Prostate gland (tissue), 2 donors: ENCODE measurements around the gene GIMAP5. TPM values are rescaled to one million over a fixed set of nuclear protein-coding genes. Genes with fewer than 3 reads are reported as not detected.
A peak's percentile ranks its signal among the peaks of the same experiment; 100 is the strongest.

Source experiments
- DNase-seq: peaks from one replicate; pipeline ENCODE4 v3.0.0-alpha.2; 2019; ENCODE audit warnings: low spot score
- H3K27ac ChIP-seq, 2 donors: fragments of 200-600 bp; sonication (generic); 2 replicates each; pipeline ENCODE4 v1.5.1; 2017 to 2019
- H3K27me3 ChIP-seq: fragments of 200-600 bp; sonication (generic); replicated peaks from 2 replicates; pipeline ENCODE4 v1.5.1; 2019; ENCODE audit not compliant: insufficient read depth
- H3K36me3 ChIP-seq, 2 donors: fragments of 200-600 bp; sonication (generic); 1 replicate in 1 of 2; 2 replicates in 1 of 2; pipeline versions ENCODE4 v1.5.1 to v1.8.1; 2017 to 2019
- H3K4me1 ChIP-seq: fragments of 200-600 bp; sonication (generic); replicated peaks from 2 replicates; pipeline ENCODE4 v1.5.1; 2019
- H3K4me3 ChIP-seq, 2 donors: fragments of 200-600 bp; sonication (generic); 2 replicates each; pipeline ENCODE4 v1.5.1; 2017 to 2019
- H3K9me3 ChIP-seq: fragments of 200-600 bp; sonication (generic); 2 replicates; pipeline ENCODE4 v1.5.1; 2017
- POLR2A ChIP-seq: fragments of 450-650 bp; IDR thresholded peaks from one replicate; pipeline ENCODE4 v1.6.1; 2016; ENCODE audit warnings: antibody characterized with exemption, mild to moderate bottlenecking
- POLR2AphosphoS5 ChIP-seq: sonication (generic); formaldehyde crosslinking; IDR thresholded peaks from one replicate; pipeline ENCODE4 v1.6.1; 2017; ENCODE audit warnings: antibody characterized with exemption
- WGBS: methylation state at CpG from one replicate; pipeline ENCODE4 v1.1.5; 2018; 5-methylcytosine and 5-hydroxymethylcytosine counted together
- intact Hi-C: fragments of 100-400 bp; cut with DNase I; formaldehyde crosslinking; loops from one replicate; pipeline ENCODE4 v1.14.2; 2022
- total RNA-seq, 2 donors: library from RNA; depleted of rRNA; stranded (reverse); fragments of >200 nt; gene quantifications; one replicate each; pipeline ENCODE4 v1.1.0, GENCODE V29; 2016
- TF ChIP-seq, protein P1 (sequence below), 4 experiments: fragments of 200-600 bp in 2 of 4; fragments of 450-650 bp in 2 of 4; sonication (generic) in 2 of 4; IDR thresholded peaks; 1 replicate in 3 of 4; 2 replicates in 1 of 4; pipeline ENCODE4 v1.5.1; 2016 to 2019; ENCODE audit warnings: antibody characterized with exemption in 4 of 4, mild to moderate bottlenecking in 2 of 4, moderate library complexity in 2 of 4

GIMAP5 gene
- 10 to 100 TPM; 11.1 to 15.1 TPM for total RNA-seq

DNA sequence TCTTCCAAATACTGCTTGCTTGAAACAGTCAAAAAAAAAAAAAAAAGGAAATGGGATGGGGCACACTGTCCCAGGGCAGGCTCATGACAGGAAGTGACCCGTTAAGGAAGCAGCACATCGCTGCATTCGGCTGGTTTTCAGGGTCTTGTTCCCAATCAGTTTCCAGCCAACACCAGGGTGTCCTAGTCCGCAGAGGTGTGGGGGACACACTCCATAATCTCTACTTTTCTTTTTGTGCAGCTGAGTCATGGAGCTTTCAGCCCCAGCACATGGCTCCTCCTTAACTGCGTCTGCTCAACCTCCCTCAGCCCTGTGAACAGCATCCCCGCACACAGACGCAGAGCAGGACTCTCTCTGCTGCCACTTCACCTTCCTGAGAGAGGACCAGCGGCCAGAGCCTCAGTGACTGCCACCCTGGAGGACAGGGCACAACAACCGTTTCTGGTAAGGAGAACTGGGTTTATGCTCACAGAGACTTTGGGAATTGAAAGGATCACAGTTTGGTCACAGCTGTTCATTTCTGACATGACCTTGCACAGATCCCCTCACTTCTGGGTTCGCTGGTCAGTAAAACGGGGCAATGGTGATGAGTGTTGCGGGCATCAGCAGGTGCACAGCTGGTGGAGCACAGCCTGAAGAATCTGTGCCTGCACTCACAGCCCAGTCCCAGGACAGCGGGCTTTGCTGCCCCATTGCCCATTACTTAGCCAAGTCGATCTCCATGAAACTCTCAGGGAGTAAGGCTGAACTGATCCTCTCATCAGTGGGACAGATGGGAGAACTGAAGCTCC lies at the start of gene GIMAP5:
TSS of gene GIMAP5 (plus strand) at position 154 of the 791 bp plus-strand sequence. CDS start 3,467 bp downstream, outside the sequence.
- no peaks in the 10 kb centered on the region for H3K27me3 ChIP-seq
- intact Hi-C loops = no loop called here
- no peaks in the 10 kb centered on the region for H3K9me3 ChIP-seq
- WGBS = 52% methylated on average over 14 of the region's 14 CpGs
- peak within 1 kb of the TSS; percentile 17 to 26 for H3K4me3 ChIP-seq
- no peaks in the 10 kb centered on the region for H3K36me3 ChIP-seq
- DNase-seq = no peak
- peak within 1 kb of the TSS in 1 of 2 donors; percentile 49 for H3K27ac ChIP-seq
- TF ChIP-seq POLR2A = no peak
- TF ChIP-seq POLR2AphosphoS5 = peak; percentile 30
- no peaks in the 10 kb centered on the region for H3K4me1 ChIP-seq

DNA sequence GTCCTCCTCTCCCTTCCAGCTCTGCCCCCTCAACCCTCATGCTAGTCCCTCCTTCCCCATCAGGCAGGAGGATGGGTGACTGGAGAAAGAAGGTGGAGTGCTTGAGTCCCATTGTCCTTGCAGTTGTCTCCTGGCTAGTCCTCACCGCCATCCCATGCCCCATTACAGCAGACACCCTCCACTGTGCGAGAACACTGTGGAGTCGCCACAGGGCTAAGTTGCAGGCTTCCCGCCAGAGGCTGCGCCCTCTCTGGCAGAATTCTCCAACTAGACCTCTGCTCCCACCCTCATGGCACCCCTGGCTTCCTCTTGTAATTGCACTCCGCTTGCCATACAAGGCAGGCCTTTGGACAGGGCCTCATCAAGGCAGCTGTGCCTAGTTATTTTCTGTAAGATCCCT lies 48.6 kb upstream of the GIMAP5 start:
- H3K4me3 ChIP-seq = no peak overlapping the region
- no peak for DNase-seq
- WGBS = 96% methylated on average over 6 of the region's 6 CpGs
- no peaks in the 10 kb centered on the region for H3K9me3 ChIP-seq
- intact Hi-C loops = no loop called here
- H3K27me3 ChIP-seq = no peaks in the 10 kb centered on the region
- H3K4me1 ChIP-seq = no peaks in the 10 kb centered on the region
- no peaks in the 10 kb centered on the region for H3K36me3 ChIP-seq
- no peak overlapping the region for H3K27ac ChIP-seq
- TF ChIP-seq POLR2AphosphoS5 = no peak
- TF ChIP-seq, protein P1, sequence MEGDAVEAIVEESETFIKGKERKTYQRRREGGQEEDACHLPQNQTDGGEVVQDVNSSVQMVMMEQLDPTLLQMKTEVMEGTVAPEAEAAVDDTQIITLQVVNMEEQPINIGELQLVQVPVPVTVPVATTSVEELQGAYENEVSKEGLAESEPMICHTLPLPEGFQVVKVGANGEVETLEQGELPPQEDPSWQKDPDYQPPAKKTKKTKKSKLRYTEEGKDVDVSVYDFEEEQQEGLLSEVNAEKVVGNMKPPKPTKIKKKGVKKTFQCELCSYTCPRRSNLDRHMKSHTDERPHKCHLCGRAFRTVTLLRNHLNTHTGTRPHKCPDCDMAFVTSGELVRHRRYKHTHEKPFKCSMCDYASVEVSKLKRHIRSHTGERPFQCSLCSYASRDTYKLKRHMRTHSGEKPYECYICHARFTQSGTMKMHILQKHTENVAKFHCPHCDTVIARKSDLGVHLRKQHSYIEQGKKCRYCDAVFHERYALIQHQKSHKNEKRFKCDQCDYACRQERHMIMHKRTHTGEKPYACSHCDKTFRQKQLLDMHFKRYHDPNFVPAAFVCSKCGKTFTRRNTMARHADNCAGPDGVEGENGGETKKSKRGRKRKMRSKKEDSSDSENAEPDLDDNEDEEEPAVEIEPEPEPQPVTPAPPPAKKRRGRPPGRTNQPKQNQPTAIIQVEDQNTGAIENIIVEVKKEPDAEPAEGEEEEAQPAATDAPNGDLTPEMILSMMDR (IDR thresholded peaks at IDR 0.05) = no peak
- no peak for TF ChIP-seq POLR2A

DNA sequence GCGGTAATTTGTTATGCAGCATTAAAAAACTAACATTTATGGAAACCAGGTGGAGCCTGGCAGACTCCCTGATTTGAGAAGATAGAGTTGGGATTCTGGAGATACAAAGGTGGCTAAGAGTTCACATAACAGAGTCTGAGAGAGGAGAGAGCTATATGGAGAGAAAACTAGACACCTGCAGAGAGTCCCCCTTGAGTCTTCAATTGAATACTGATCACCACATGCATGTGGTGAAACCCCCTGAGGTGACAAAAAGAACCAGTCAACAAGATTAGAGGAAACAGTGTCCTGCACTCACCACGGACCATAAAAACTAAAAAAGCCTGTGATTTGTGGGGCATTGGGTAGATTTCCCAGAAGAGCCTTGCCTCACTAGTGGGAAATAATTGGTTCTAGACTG lies 41.6 kb upstream of the GIMAP5 start:
- intact Hi-C loops = no loop called here
- 37% methylated on average over 2 of the region's 2 CpGs for WGBS

DNA sequence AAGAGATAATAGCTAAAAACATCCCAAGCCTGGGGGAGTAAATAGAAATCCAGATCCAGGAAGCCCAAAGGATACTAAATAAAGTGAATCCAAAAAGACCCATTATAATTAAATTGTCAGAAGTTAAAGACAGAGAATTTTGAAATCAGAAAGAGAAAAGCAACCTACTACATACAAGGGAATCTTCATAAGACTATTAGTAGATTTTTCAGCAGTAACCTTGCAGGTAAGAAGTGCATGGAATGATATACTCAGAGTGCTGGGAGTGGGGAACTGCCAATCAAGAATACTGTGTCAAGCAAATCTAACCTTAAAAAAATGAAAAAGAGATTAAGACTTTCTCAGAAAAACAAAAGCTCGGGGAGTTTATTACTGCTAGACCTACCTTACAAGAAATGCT lies 34.0 kb upstream of the GIMAP5 start:
- no peaks in the 10 kb centered on the region for H3K9me3 ChIP-seq
- TF ChIP-seq POLR2AphosphoS5 = no peak
- TF ChIP-seq, protein P1 (IDR thresholded peaks at IDR 0.05) = no peak
- H3K27me3 ChIP-seq = no peaks in the 10 kb centered on the region
- intact Hi-C loops = no loop called here
- H3K4me1 ChIP-seq = no peaks in the 10 kb centered on the region
- H3K36me3 ChIP-seq = no peaks in the 10 kb centered on the region
- WGBS = 81% methylated on average over 1 of the region's 1 CpG
- no peak overlapping the region for H3K4me3 ChIP-seq
- H3K27ac ChIP-seq = no peak overlapping the region
- DNase-seq = no peak

More for the DNA sequence above, 41.6 kb upstream of the GIMAP5 start:
- no peaks in the 10 kb centered on the region for H3K27me3 ChIP-seq
- TF ChIP-seq POLR2A = no peak
- no peak for TF ChIP-seq POLR2AphosphoS5
- TF ChIP-seq, protein P1 (IDR thresholded peaks at IDR 0.05) = no peak
- H3K27ac ChIP-seq = no peak overlapping the region
- DNase-seq = no peak
- no peak overlapping the region for H3K4me3 ChIP-seq
- H3K4me1 ChIP-seq = no peaks in the 10 kb centered on the region
- H3K9me3 ChIP-seq = no peaks in the 10 kb centered on the region
- no peaks in the 10 kb centered on the region for H3K36me3 ChIP-seq

DNA sequence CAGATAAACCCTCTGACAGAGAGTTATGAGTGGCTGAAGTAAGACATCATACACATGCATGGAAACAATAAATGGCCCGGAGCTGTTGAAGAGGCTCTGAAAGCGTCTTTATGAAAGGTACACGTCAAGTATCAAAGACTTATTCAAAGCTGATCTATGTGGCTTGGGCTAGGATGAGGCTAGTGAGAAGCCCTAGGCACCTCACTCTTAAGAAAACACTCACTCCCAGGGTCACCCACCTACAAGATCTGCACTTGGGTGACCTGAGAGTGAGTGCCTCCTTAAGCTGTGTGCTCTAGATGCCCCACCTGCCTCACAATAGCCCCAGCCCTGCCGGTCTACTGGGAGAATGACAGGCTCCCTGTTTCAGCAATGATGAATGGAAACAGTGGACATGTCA lies 21.9 kb upstream of the GIMAP5 start:
- Histone ChIP-seq H3K36me3 (no peaks in the 10 kb centered on the region), H3K9me3 (no peaks in the 10 kb centered on the region), H3K27me3 (no peaks in the 10 kb centered on the region), H3K27ac (no peak overlapping the region), H3K4me3 (no peak overlapping the region), H3K4me1 (no peaks in the 10 kb centered on the region)
- no peak for DNase-seq
- 74% methylated on average over 4 of the region's 4 CpGs for WGBS
- TF ChIP-seq POLR2AphosphoS5 = no peak
- TF ChIP-seq, protein P1 (IDR thresholded peaks at IDR 0.05) = no peak
- no peak for TF ChIP-seq POLR2A
- intact Hi-C loops = no loop called here
